Central memory CD4-positive, alpha-beta T cell (primary cell): ENCODE measurements around the gene LCN15.
A peak's percentile ranks its signal among the peaks of the same experiment; 100 is the strongest.
"Not testable (repeated sequence)": the region's sequence is repeated elsewhere in the genome, so short reads cannot be mapped to it uniquely, and the experiment has no call there.

Experiments used
- DNase-seq: peaks from one replicate; pipeline ENCODE4 v3.0.0; 2022

LCN15 gene

GRCh38 chr9:136773386-136774044, 9.2 kb upstream of the LCN15 start:
- no peak for DNase-seq

- DNase-seq, result no peak
Observed at GRCh38 chr9:136771907-136772415, 7.6 kb upstream of the LCN15 start.

GRCh38 chr9:136769710-136770191, 5.4 kb upstream of the LCN15 start:
- DNase-seq, result peak; percentile 36

GRCh38 chr9:136766410-136767120, 2.2 kb upstream of the LCN15 start:
- DNase-seq, result peak; percentile 32

GRCh38 chr9:136765745-136766409, 1.6 kb upstream of the LCN15 start:
- not testable (repeated sequence) for DNase-seq

GRCh38 chr9:136765041-136765440, 723 bp upstream of the LCN15 start:
- no peak for DNase-seq

- no peak for DNase-seq
Observed at GRCh38 chr9:136763649-136764035, 676 bp downstream of the LCN15 start.

GRCh38 chr9:136762915-136763648, 1.2 kb downstream of the LCN15 start:
- no peak for DNase-seq

GRCh38 chr9:136762221-136762691, 2.1 kb downstream of the LCN15 start:
- no peak for DNase-seq

GRCh38 chr9:136761545-136761981, 2.8 kb downstream of the LCN15 start:
- no peak for DNase-seq

GRCh38 chr9:136760834-136761544, 3.3 kb downstream of the LCN15 start:
- DNase-seq, result not testable (repeated sequence)

- DNase-seq, result no peak
Observed at GRCh38 chr9:136760424-136760823, 3.9 kb downstream of the LCN15 start.

- no peak for DNase-seq
Observed at GRCh38 chr9:136759436-136760325, 4.6 kb downstream of the LCN15 start.

- no peak for DNase-seq
Observed at GRCh38 chr9:136759001-136759400, 5.3 kb downstream of the LCN15 start.

GRCh38 chr9:136757751-136758140, 6.6 kb downstream of the LCN15 start:
- no peak for DNase-seq

- no peak for DNase-seq
Observed at GRCh38 chr9:136757328-136757727, 7.0 kb downstream of the LCN15 start.

- no peak for DNase-seq
Observed at GRCh38 chr9:136756836-136757235, 7.5 kb downstream of the LCN15 start.

GRCh38 chr9:136756134-136756438, 8.2 kb downstream of the LCN15 start:
- no peak for DNase-seq

- DNase-seq, result not testable (repeated sequence)
Observed at GRCh38 chr9:136755302-136756133, 8.8 kb downstream of the LCN15 start.

GRCh38 chr9:136754626-136755301, 9.6 kb downstream of the LCN15 start:
- DNase-seq, result no peak
